Loucy (cell line): Measurements from ENCODE around the gene TECTA.

Source experiments
- CTCF ChIP-seq: fragments of 200-600 bp; sonication (generic); conservative IDR thresholded peaks from 2 replicates; pipeline ENCODE4 v1.5.1; 2014; ENCODE audit warnings: mild to moderate bottlenecking, antibody characterized with exemption, low read length
- EZH2phosphoT487 ChIP-seq: fragments of 200-600 bp; IDR thresholded peaks from 2 replicates; pipeline ENCODE4 v1.6.1; 2018; ENCODE audit warnings: antibody characterized with exemption, mild to moderate bottlenecking, moderate library complexity, borderline replicate concordance

GRCh38 chr11:121159741-121160140 is 58.7 kb downstream of the TECTA start:
- TF ChIP-seq CTCF (no peak), EZH2phosphoT487 (no peak)
